ENCODE results near the gene PHF12. TPM values are rescaled to one million over a fixed set of nuclear protein-coding genes. Genes with fewer than 3 reads are reported as not detected.

PHF12 gene
- total and polyA plus RNA-seq, 2 of the 4 experiments (the other 2 are of a cell fraction), result 24.4 to 25.6 TPM

DNA sequence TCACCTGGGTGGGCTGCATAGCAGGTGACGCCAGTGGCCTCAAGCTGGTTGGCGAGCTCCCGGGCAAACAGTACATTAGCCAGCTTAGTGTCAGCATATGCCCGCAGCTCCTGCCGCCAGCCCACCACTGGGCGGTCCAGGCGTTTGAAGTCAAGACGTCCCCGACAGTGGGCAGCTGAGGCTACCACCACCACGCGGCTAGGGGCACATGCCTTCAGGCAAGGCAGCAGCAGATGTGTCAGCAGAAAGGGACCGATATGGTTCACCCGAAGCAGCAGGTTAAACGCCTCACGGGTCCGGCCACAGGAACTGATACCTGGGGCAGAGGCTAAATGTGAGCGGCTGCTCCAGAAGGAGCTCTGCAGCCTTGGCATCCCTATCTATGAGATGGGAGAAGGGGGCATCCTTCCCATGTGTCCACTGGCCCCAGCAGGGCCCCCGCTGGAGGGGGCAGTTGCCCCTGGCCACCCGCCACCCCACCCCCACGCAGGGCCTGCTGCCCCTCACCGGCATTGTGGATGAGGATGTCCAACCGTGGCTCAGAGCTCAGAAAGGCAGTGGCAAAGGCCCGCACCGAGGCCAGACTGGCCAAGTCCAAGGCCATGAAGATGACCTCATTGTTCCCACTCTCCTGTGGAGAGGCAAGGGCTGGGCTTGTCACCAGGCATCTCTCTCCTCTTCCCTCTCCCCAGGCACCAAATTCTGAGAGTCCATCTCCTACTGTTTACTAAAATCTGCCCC lies 50.2 kb downstream of the PHF12 start (continued):
- no peak for TF ChIP-seq CEBPB (IDR thresholded peaks at IDR 0.05; ENCODE audit: low read depth, low read length)

DNA sequence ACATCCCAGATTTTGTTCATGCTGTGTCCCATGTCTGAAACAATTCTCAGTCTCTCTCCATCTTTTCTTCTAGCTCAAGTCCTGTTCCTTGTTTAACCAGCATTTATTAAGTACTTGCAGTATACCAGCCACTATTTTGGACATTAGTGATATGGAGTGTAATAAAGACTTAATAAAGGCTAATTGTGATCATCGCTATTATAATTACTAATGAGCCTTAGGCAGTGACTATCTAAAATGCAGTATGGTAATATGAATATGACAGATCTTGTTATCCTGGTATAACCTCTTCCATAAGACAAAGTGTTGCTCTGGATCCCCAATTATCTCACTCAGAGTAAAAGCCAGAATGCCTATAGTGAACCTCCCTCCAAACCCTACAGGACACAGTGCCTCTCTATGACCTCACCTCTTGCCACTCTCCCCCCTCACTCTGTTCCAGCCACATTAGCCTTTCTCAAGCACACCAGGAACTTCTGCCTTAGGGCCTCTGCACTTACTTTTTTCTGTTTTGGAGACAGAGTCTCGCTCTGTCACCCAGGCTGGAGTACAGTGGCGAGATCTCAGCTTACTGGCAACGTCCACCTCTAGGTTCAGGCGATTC lies 52.0 kb downstream of the PHF12 start:
- Histone ChIP-seq H2AK5ac (ENCODE audit: low read depth, low read length) (no peak overlapping the region; the same call in 1 of the 2 replicates), H2BK15ac (ENCODE audit: low read depth, low read length) (no peak overlapping the region), H2BK5ac (ENCODE audit: low read depth, low read length, poor library complexity, severe bottlenecking) (no peak overlapping the region), H4K91ac (ENCODE audit: insufficient read depth, low read depth, low read length) (no peak overlapping the region), H3K56ac (ENCODE audit: extremely low read depth, insufficient read depth, low read length) (no peak overlapping the region), H3K9ac (ENCODE audit: low read depth, low read length) (no peak overlapping the region), H3K23ac (ENCODE audit: low read depth, low read length) (no peak overlapping the region), H3K4me1 (ENCODE audit: control insufficient read depth, insufficient read depth, low read length) (peaks cover 9% of the 10 kb centered on the region), H3K27ac (ENCODE audit: insufficient read depth, low read length) (no peak overlapping the region), H3K9me3 (ENCODE audit: control insufficient read depth, insufficient read depth, low read length) (no peaks in the 10 kb centered on the region), H2BK120ac (ENCODE audit: low read depth, low read length) (no peak overlapping the region), H3K27me3 (ENCODE audit: control insufficient read depth, insufficient read depth, low read length) (no peaks in the 10 kb centered on the region), H3K9me1 (ENCODE audit: insufficient read depth, low read length) (peaks cover 16% of the 10 kb centered on the region), H3K36me3 (ENCODE audit: control insufficient read depth, insufficient read depth, low read length) (no peaks in the 10 kb centered on the region), H3K18ac (ENCODE audit: low read depth, low read length) (no peak overlapping the region), H2AFZ (replicated peaks; ENCODE audit: low read length, poor library complexity) (no peak overlapping the region), H3K14ac (replicated peaks; ENCODE audit: low read depth, low read length) (no peak overlapping the region), H4K20me1 (ENCODE audit: insufficient read depth, low read length) (peaks cover 21% of the 10 kb centered on the region; the same call in 1 of the 2 replicates), H3K4me3 (ENCODE audit: insufficient read depth, low read depth, low read length) (no peak overlapping the region), H2AK9ac (replicated peaks; ENCODE audit: low read depth, low read length, poor library complexity) (no peak overlapping the region), H2BK20ac (ENCODE audit: low read depth, low read length) (no peak overlapping the region), H3K4ac (ENCODE audit: low read depth, low read length) (no peak overlapping the region), H3K4me2 (ENCODE audit: low read depth, low read length) (no peak overlapping the region), H4K5ac (ENCODE audit: low read depth, low read length) (no peak overlapping the region), H3K79me1 (ENCODE audit: low read depth in 1 of 2, low read length in 2 of 2) (peaks cover 7 to 47% of the 10 kb centered on the region in 2 experiments; a peak in 3 of 4 replicates), H4K8ac (ENCODE audit: low read depth in 2 of 2, low read length in 2 of 2) (no peak overlapping the region)
- no peak for ATAC-seq (ENCODE audit: low read depth)
- in situ Hi-C loops (cut with MboI; ENCODE audit: low sequenced_read_pairs), result no loop called here
- TF ChIP-seq CEBPB (IDR thresholded peaks at IDR 0.05; ENCODE audit: low read depth, low read length), result no peak
- no peak for TF ChIP-seq FOS (IDR thresholded peaks at IDR 0.05; ENCODE audit: low read depth, low read length)
- TF ChIP-seq CTCF (conservative IDR thresholded peaks at IDR 0.05; ENCODE audit: low read depth, low read length), result no peak
- TF ChIP-seq POLR2A (IDR thresholded peaks at IDR 0.05; ENCODE audit: low read depth, low read length), result no peak
- TF ChIP-seq BHLHE40 (IDR thresholded peaks at IDR 0.05; ENCODE audit: low read depth, low read length), result no peak
- ChIA-PET CTCF (interaction anchor here (0.6 to 0.9 kb wide), 2 partner anchors 9 to 26 kb away, joined by 3 read pairs; no protein-coding TSS in a partner anchor), POLR2A (ENCODE audit: unreplicated experiment) (no interaction called here)
- DNase-seq, result no peak
- WGBS, 2 experiments (ENCODE audit: extremely low coverage in 2 of 2, insufficient read length in 1 of 2), result 90% methylated on average over 2 of the region's 5 CpGs; no CpG with 5 or more reads in 1 of the 2 experiments
- dilution Hi-C loops (cut with HindIII; ENCODE audit: low sequenced_read_pairs, unreplicated experiment), result no loop called here
- intact Hi-C loops (cut with micrococcal nuclease), result no loop called here
- no TSS peak for BruUV-seq (replicated peaks)
